GM23248 (cell line): Measurements from ENCODE around the gene PARVB. TPM values are rescaled to one million over a fixed set of nuclear protein-coding genes. Genes with fewer than 3 reads are reported as not detected.

Source experiments
- DNase-seq: peaks from one replicate; pipeline ENCODE4 v3.0.0-alpha.2; 2015
- H2AFZ ChIP-seq: fragments of 200-600 bp; sonication (generic); 2 replicates; pipeline ENCODE4 v1.6.1; 2016; ENCODE audit warnings: antibody characterized with exemption
- H3F3A ChIP-seq: fragments of 200-600 bp; sonication (generic); 2 replicates; pipeline ENCODE4 v1.6.1; 2016; ENCODE audit warnings: mild to moderate bottlenecking, antibody characterized with exemption, mixed run types; ENCODE audit not compliant: insufficient read depth
- H3K27ac ChIP-seq: fragments of 200-600 bp; sonication (generic); 2 replicates; pipeline ENCODE4 v1.5.1; 2016; ENCODE audit warnings: mild to moderate bottlenecking
- H3K27me3 ChIP-seq: fragments of 200-600 bp; sonication (generic); replicated peaks from 2 replicates; pipeline ENCODE4 v1.6.1; 2016; ENCODE audit warnings: mild to moderate bottlenecking; ENCODE audit not compliant: insufficient read depth
- H3K36me3 ChIP-seq: fragments of 200-600 bp; sonication (generic); 2 replicates; pipeline ENCODE4 v1.6.1; 2016; ENCODE audit warnings: low read depth, mild to moderate bottlenecking
- H3K4me1 ChIP-seq: fragments of 200-600 bp; sonication (generic); 2 replicates; pipeline ENCODE4 v1.6.1; 2016; ENCODE audit warnings: mild to moderate bottlenecking; ENCODE audit not compliant: insufficient read depth
- H3K4me2 ChIP-seq: fragments of 200-600 bp; sonication (generic); one replicate; pipeline ENCODE4 v1.6.1; 2016; ENCODE audit warnings: mild to moderate bottlenecking; ENCODE audit not compliant: unreplicated experiment
- H3K4me3 ChIP-seq: fragments of 200-600 bp; sonication (generic); 2 replicates; pipeline ENCODE4 v1.5.1; 2016; ENCODE audit warnings: mild to moderate bottlenecking
- H3K79me2 ChIP-seq: fragments of 200-600 bp; sonication (generic); 2 replicates; pipeline ENCODE4 v1.6.1; 2016; ENCODE audit warnings: mild to moderate bottlenecking; ENCODE audit not compliant: insufficient read depth
- H3K9ac ChIP-seq: fragments of 200-600 bp; sonication (generic); 2 replicates; pipeline ENCODE4 v1.6.1; 2016; ENCODE audit warnings: mild to moderate bottlenecking
- H3K9me2 ChIP-seq: fragments of 200-600 bp; sonication (generic); 2 replicates; pipeline ENCODE4 v1.6.1; 2016; ENCODE audit warnings: mixed run types, mild to moderate bottlenecking, moderate library complexity; ENCODE audit not compliant: insufficient read depth
- H3K9me3 ChIP-seq: fragments of 200-600 bp; sonication (generic); one replicate; pipeline ENCODE4 v1.6.1; 2017; ENCODE audit warnings: low read depth
- H4K20me1 ChIP-seq: fragments of 200-600 bp; sonication (generic); 2 replicates; pipeline ENCODE4 v1.6.0; 2016; ENCODE audit not compliant: insufficient read depth
- EZH2 ChIP-seq: fragments of 200-600 bp; sonication (generic); IDR thresholded peaks from 2 replicates; pipeline ENCODE4 v1.6.1; 2018; ENCODE audit warnings: antibody characterized with exemption, mild to moderate bottlenecking; ENCODE audit not compliant: insufficient read depth, poor library complexity, severe bottlenecking
- EZH2phosphoT487 ChIP-seq: fragments of 200-600 bp; sonication (generic); IDR thresholded peaks from 2 replicates; pipeline ENCODE4 v1.6.1; 2018; ENCODE audit warnings: antibody characterized with exemption, moderate library complexity, mild to moderate bottlenecking, low read depth; ENCODE audit not compliant: insufficient read depth
- WGBS, 2 experiments: methylation state at CpG; one replicate each; pipeline ENCODE4 v1.1.6; 2015 to 2017; ENCODE audit warnings: low lambda C conversion rate in 2 of 2, low coverage in 1 of 2; ENCODE audit errors: missing lambda C conversion rate in 2 of 2; 5-methylcytosine and 5-hydroxymethylcytosine counted together
- in situ Hi-C: fragments of 300-500 bp; cut with MboI; formaldehyde crosslinking; loops from 2 replicates; pipeline ENCODE4 v1.15.0; 2020
- polyA plus RNA-seq: library from polyadenylated mRNA; unstranded; fragments of >200 nt; fragmentation: Nextera tagmentation; extraction: Ambion mirVana; gene quantifications from 2 replicates; pipeline ENCODE4 v1.2.1, GENCODE V29; 2016
- total RNA-seq: library from RNA; depleted of rRNA; stranded (reverse); fragments of >200 nt; shearing (Covaris generic); gene quantifications from 2 replicates; pipeline ENCODE4 v1.2.3, GENCODE V29; 2014

Gene PARVB
- total and polyA plus RNA-seq, 2 experiments from 2014 or later, result 52.6 to 141 TPM

- Histone ChIP-seq H3F3A (peaks cover 27% of the 10 kb centered on the region), H3K4me2 (no peak overlapping the region), H3K27ac (no peak overlapping the region), H3K9me3 (no peaks in the 10 kb centered on the region), H3K27me3 (no peaks in the 10 kb centered on the region), H4K20me1 (no peaks in the 10 kb centered on the region), H3K9ac (no peak overlapping the region), H3K79me2 (0 out of 2 replicates have a peak, but pooled peaks cover 12% of the 10 kb centered on the region), H3K9me2 (no peaks in the 10 kb centered on the region), H3K4me1 (peaks cover 16% of the 10 kb centered on the region), H3K4me3 (no peak overlapping the region), H2AFZ (no peak overlapping the region), H3K36me3 (peaks cover 10% of the 10 kb centered on the region; the same call in 1 of the 2 replicates)
- 91 to 94% methylated on average over 12 to 13 of the region's 15 CpGs for WGBS, 2 experiments
- DNase-seq, result no peak
- TF ChIP-seq EZH2, result no peak
- no peak for TF ChIP-seq EZH2phosphoT487
- in situ Hi-C loops, result loop anchor here (10.0 kb wide), 2 partner anchors 90 to 630 kb away; no protein-coding TSS in a partner anchor
Observed at GRCh38 chr22:43995057-43995685, 28.9 kb upstream of the PARVB start.

- H3K9ac ChIP-seq, result no peak overlapping the region
- H4K20me1 ChIP-seq, result no peaks in the 10 kb centered on the region
- H3K4me3 ChIP-seq, result no peak overlapping the region
- H3K79me2 ChIP-seq, result 0 out of 2 replicates have a peak, but pooled peaks cover 12% of the 10 kb centered on the region
- no peak overlapping the region for H3K4me2 ChIP-seq
- 95 to 96% methylated on average over 10 of the region's 10 CpGs for WGBS, 2 experiments
- peaks cover 16% of the 10 kb centered on the region for H3K4me1 ChIP-seq
- TF ChIP-seq EZH2 (no peak), EZH2phosphoT487 (no peak)
- no peaks in the 10 kb centered on the region for H3K27me3 ChIP-seq
- no peak overlapping the region for H2AFZ ChIP-seq
- no peaks in the 10 kb centered on the region for H3K9me2 ChIP-seq
- H3K9me3 ChIP-seq, result no peaks in the 10 kb centered on the region
- no peak for DNase-seq
- peaks cover 24% of the 10 kb centered on the region for H3F3A ChIP-seq
- peaks cover 5% of the 10 kb centered on the region; the same call in 1 of the 2 replicates for H3K36me3 ChIP-seq
- no peak overlapping the region for H3K27ac ChIP-seq
- in situ Hi-C loops, result loop anchor here (10.0 kb wide), 2 partner anchors 89 to 629 kb away; no protein-coding TSS in a partner anchor
Observed at GRCh38 chr22:43995798-43996169, 28.3 kb upstream of the PARVB start.

- H3K36me3 ChIP-seq, result peaks cover 5% of the 10 kb centered on the region; the same call in 1 of the 2 replicates
- DNase-seq, result no peak
- 91 to 92% methylated on average over 42 to 45 of the region's 45 CpGs for WGBS, 2 experiments
Observed at GRCh38 chr22:43996170-43996980, 27.7 kb upstream of the PARVB start.

GRCh38 chr22:43996981-43997265 lies 27.2 kb upstream of the PARVB start:
- Histone ChIP-seq H3K9me2 (no peaks in the 10 kb centered on the region), H3K9ac (no peak overlapping the region), H3K4me2 (no peak overlapping the region), H2AFZ (no peak overlapping the region), H3K79me2 (0 out of 2 replicates have a peak, but pooled peaks cover 12% of the 10 kb centered on the region), H3F3A (peaks cover 13% of the 10 kb centered on the region), H4K20me1 (no peaks in the 10 kb centered on the region), H3K36me3 (peaks cover 5% of the 10 kb centered on the region; the same call in 1 of the 2 replicates), H3K9me3 (no peaks in the 10 kb centered on the region), H3K4me1 (peaks cover 13% of the 10 kb centered on the region), H3K27me3 (no peaks in the 10 kb centered on the region), H3K4me3 (no peak overlapping the region), H3K27ac (no peak overlapping the region)
- in situ Hi-C loops, result loop anchor here (10.0 kb wide), 2 partner anchors 88 to 628 kb away; no protein-coding TSS in a partner anchor
- DNase-seq, result no peak
- WGBS, 2 experiments, result 96 to 99% methylated on average over 8 of the region's 8 CpGs
- TF ChIP-seq EZH2phosphoT487, result no peak
- TF ChIP-seq EZH2, result no peak

More at GRCh38 chr22:43996170-43996980, 27.7 kb upstream of the PARVB start:
- in situ Hi-C loops, result loop anchor here (10.0 kb wide), 2 partner anchors 88 to 628 kb away; no protein-coding TSS in a partner anchor
- Histone ChIP-seq H3K9me3 (no peaks in the 10 kb centered on the region), H3K27ac (no peak overlapping the region), H3K79me2 (0 out of 2 replicates have a peak, but pooled peaks cover 12% of the 10 kb centered on the region), H3F3A (peaks cover 19% of the 10 kb centered on the region), H4K20me1 (no peaks in the 10 kb centered on the region), H3K9ac (no peak overlapping the region), H2AFZ (no peak overlapping the region), H3K4me1 (peaks cover 16% of the 10 kb centered on the region), H3K9me2 (no peaks in the 10 kb centered on the region), H3K4me3 (no peak overlapping the region), H3K4me2 (no peak overlapping the region), H3K27me3 (no peaks in the 10 kb centered on the region)
- TF ChIP-seq EZH2, result no peak
- TF ChIP-seq EZH2phosphoT487, result no peak
